GM19455 (cell line): ENCODE measurements around the gene TMEM52.

Experiments
- ATAC-seq: cut with Tn5 transposase; IDR thresholded peaks from one replicate; pipeline ENCODE4 v1.9.1; 2021; ENCODE audit not compliant: unreplicated experiment

Gene TMEM52

DNA sequence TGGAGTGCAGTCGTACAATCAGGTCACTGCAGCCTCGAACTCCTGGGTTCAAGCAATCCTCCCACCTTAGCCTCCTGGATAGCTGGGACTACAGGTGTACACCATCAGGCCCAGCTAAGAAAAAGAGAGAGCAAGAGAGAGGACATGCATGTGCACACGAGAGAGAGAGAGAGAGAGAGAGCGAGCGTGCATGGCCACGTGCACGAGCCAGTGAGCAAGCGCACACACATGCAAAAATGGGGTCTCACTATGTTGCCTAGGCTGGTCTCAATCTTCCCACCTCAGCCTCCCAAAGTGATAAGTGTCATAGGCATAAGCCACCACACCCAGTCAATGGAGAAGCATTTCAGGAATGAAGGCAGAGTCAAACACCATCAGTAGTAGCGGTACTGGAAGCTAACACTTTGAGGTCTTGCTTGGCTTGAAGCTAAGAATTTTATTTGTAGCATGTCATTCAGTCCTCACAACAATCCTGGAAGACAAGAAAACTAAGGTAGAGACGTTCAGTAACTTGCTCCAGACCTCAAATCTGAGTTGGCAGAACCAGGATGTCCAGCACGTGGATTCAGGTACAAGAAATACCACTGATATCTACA, 42.6 kb downstream of the TMEM52 start:
- ATAC-seq = no peak

DNA sequence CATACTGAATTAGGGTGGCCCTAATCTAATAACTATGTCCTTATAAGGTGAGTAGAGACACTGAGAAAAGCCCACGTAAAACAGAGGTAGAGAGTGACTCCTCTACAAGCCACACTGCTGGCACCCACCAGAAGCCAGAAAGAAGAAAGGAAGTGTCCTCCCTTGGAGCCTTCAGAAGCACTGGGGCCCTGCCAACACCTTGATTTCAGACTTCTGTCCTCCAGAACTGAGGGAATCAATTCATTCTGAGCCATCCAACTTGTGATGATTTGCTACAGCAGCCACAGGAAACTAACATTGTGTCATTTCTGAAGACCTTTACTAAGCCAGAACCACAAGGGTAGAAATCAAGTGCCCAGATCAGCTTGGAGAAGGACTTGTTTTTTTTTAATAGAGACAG, 43.1 kb downstream of the TMEM52 start:
- ATAC-seq = no peak

DNA sequence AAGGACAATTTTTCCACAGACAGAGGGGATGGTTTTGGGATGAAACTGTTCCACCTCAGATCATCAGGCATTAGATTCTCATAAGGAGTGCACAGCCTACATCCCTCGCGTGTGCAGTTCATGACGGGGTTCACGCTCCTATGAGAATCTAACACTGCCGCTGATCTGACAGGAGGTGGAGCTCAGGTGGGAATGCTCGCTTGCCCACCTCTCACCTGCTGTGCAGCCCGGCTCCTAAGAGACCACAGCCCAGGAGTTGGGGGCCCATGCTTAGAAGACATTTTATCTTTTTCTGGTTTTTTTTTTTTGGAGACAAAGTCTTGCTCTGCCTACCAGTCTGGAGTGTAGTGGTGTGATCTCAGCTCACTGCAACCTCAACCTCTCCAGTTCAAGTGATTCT, 44.2 kb downstream of the TMEM52 start:
- no peak for ATAC-seq

DNA sequence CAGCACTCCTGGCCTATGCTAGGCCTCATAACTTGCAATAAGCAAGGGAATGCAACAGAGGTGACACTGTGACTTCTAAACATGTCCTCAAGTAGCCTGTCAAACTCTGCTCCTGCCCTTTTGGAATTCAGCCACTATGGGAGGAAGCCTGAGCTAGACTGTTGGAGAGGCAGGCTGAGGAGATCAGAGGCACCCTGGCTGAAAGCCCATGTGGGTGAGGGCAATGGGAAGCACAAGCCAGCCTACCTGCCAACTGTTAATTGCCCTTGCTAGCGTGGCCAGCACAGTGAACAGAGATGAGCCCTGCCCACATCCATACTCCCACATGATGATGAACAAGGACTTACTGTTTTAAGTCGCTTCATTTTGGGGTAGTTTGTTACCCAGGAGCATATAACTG, 45.9 kb downstream of the TMEM52 start:
- ATAC-seq = no peak

DNA sequence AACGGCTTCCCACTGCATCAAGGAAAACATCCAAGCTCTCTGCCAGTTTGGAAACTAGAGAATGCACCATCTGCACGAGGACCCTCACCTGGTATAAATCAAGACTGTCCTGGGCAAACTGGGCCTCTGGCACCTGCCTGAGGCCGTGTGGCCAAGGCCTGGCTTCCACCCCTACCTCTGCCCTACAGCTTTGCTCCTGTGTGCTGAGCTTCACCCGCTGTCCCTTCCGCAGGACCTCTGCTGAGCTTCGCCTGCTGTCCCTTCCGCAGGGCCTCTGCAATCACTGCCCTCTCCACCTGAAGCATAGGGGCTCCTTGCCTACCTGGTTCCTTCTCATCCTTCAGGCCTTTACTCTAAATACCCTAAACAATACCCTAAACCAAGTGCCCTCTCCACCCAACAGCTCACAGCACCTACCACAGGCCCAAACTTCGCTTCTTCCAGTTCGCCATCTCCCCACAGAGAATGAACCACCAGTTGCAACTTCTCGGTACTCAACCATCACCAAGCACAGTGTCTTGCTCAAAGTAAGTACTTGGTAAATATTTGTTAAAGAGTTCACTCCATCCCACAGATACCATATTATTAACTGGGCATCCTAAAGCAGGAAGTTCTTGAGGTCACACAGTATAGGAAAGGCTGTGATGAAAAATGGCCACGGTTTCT, 46.6 kb downstream of the TMEM52 start:
- ATAC-seq = no peak

DNA sequence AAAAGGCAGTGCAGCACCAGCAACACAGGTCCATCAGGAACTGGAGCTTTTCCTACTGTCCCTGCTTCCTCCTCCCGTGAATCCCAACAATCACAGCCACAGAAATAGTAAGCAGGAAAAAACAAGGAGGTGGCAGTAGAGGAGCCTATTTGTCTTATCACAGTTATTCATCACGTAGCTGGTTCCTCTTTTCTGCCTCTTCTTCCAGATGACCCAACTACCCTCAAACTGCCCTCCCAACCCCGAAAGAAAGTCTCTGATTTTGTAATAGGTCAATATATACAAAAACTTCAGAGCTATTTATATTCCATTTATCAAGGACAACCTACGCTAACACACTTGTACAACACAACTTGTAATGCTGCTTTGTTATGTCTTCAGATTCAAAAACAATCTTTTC, 49.6 kb downstream of the TMEM52 start:
- ATAC-seq = no peak
